RWPE1 (cell line): ENCODE results near the gene DOCK1.

ENCODE experiments used
- CTCF ChIA-PET: fragments of 350-600 bp; sonication (Branson Sonifier 250); formaldehyde crosslinking; extraction: SDS; loops from one replicate; lab custom pipeline; 2021; lab: Yijun Ruan, JAX
- POLR2A ChIA-PET: fragments of 400-600 bp; formaldehyde crosslinking; extraction: SDS; loops from one replicate; lab custom pipeline; 2020; ENCODE audit warnings: antibody characterized with exemption; ENCODE audit not compliant: low non-redundant PET; lab: Yijun Ruan, JAX
- DNase-seq: peaks from one replicate; pipeline ENCODE4 v3.0.0; 2012; ENCODE audit warnings: low spot score
- H3K27ac ChIP-seq: fragments of 450-650 bp; 2 replicates; pipeline ENCODE4 v1.5.1; 2017
- CTCF ChIP-seq: fragments of 450-650 bp; conservative IDR thresholded peaks from 2 replicates; pipeline ENCODE4 v1.5.1; 2017; ENCODE audit warnings: low read depth, mild to moderate bottlenecking

Gene DOCK1

GRCh38 chr10:127337801-127338200, 432.6 kb downstream of the DOCK1 start:
- TF ChIP-seq CTCF, result no peak
- CTCF ChIA-PET, result interaction anchor here (1.8 kb wide), 1 partner anchor 13 kb away, joined by 6 read pairs; no protein-coding TSS in a partner anchor
- no peak overlapping the region for H3K27ac ChIP-seq
- no peak for DNase-seq
- POLR2A ChIA-PET, result no interaction called here

- no peak overlapping the region for H3K27ac ChIP-seq
- CTCF ChIA-PET, result interaction anchor here (1.8 kb wide), 1 partner anchor 14 kb away, joined by 6 read pairs; no protein-coding TSS in a partner anchor
- TF ChIP-seq CTCF, result no peak
- DNase-seq, result no peak
- POLR2A ChIA-PET, result no interaction called here
These were observed 433.3 kb downstream of the DOCK1 start for GRCh38 chr10:127338399-127339110.

DNA sequence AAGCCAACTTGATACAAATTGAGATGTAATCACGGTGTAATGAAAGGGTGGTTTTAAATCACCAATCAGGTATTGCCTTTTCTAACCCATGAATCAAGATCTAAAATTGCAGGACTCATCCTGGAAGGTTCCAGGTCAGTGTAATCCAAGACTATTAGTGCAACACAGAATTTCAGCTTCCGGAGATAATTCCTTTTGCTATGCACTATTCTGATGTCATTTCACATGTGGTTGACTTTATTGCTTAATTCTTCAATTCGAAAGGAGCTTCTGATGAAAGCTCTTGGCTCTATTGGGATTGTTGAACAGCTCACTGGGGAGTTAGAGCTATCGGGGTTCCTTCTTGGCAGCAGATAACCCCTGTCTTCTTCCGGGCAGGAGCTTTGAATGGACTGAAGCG, 438.6 kb downstream of the DOCK1 start:
- ChIA-PET CTCF (interaction anchor here (0.6 kb wide), 1 partner anchor 471 kb away, joined by 3 read pairs; no protein-coding TSS in a partner anchor), POLR2A (no interaction called here)
- DNase-seq, result no peak
- TF ChIP-seq CTCF, result no peak
- no peak overlapping the region for H3K27ac ChIP-seq

- CTCF ChIA-PET, result interaction anchor here (0.6 kb wide), 1 partner anchor 470 kb away, joined by 3 read pairs; no protein-coding TSS in a partner anchor
- DNase-seq, result no peak
- H3K27ac ChIP-seq, result no peak overlapping the region
- TF ChIP-seq CTCF, result no peak
- POLR2A ChIA-PET, result no interaction called here
These were observed 439.1 kb downstream of the DOCK1 start for GRCh38 chr10:127344346-127344745.

DNA sequence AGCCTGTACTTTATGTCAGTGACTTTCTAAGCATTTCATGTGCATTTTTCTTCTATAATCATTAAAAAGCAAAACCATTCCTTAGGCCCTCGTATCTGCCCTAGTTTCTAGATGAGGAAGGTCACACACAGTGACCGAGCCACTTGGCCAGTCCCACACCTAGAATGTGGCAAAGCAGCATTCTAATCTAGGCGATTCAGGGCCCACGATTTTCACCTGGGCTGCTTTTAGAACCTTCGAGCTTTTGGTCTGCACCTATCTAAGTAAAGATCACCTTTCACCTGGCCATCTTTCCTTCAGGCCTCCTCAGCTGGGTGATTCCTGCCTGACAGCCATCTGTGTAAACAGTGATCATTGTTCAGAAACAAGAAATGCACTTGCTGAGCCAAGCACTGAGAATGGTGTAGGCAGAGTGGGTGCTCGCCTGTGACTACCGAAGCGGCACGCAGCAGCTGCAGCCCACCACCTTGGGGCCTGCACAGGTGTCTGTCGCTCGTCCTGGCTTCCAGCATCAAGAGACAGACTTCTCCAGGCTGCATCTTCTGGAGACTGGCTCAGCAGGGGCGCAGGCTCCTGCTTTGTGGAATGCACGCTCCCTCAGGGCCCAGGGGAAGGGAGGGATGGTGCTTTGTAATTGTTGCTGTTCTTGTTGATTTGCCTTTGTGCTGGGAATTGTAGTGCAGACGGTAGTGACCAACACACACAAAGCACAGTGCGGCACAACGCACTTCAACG, 440.2 kb downstream of the DOCK1 start:
- ChIA-PET POLR2A (no interaction called here), CTCF (no interaction called here)
- no peak overlapping the region for H3K27ac ChIP-seq
- no peak for TF ChIP-seq CTCF
- no peak for DNase-seq

- DNase-seq, result no peak
- ChIA-PET POLR2A (no interaction called here), CTCF (no interaction called here)
- no peak for TF ChIP-seq CTCF
- H3K27ac ChIP-seq, result no peak overlapping the region
These were observed 441.4 kb downstream of the DOCK1 start for GRCh38 chr10:127346604-127347003.
